HEK293T (cell line): Measurements from ENCODE around the gene SLC47A2.

Experiments
- CTCF ChIA-PET: fragments of 350-600 bp; formaldehyde crosslinking; extraction: SDS; loops from one replicate; lab custom pipeline; 2021; ENCODE audit warnings: antibody characterized with exemption, inconsistent platforms; lab: Yijun Ruan, JAX
- POLR2A ChIA-PET: fragments of 350-600 bp; formaldehyde crosslinking; extraction: SDS; loops from one replicate; lab custom pipeline; 2020; ENCODE audit warnings: antibody characterized with exemption, inconsistent platforms; lab: Yijun Ruan, JAX
- DNase-seq: peaks from one replicate; pipeline ENCODE4 v3.0.0; 2012; ENCODE audit warnings: mixed read lengths; ENCODE audit errors: extremely low spot score
- ARNT ChIP-seq: fragments of 450-650 bp; IDR thresholded peaks from 2 replicates; pipeline ENCODE4 v1.6.1; 2017; ENCODE audit warnings: mild to moderate bottlenecking
- BHLHE40 ChIP-seq: fragments of 450-650 bp; IDR thresholded peaks from 2 replicates; pipeline ENCODE4 v1.6.1; 2016; ENCODE audit warnings: mild to moderate bottlenecking, moderate library complexity, borderline replicate concordance
- CTBP1 ChIP-seq: fragments of 450-650 bp; IDR thresholded peaks from 2 replicates; pipeline ENCODE4 v1.6.1; 2016; ENCODE audit warnings: borderline replicate concordance
- ELF4 ChIP-seq: fragments of 450-650 bp; IDR thresholded peaks from 2 replicates; pipeline ENCODE4 v1.6.1; 2017; ENCODE audit warnings: antibody characterized with exemption
- FOXA1 ChIP-seq: fragments of 450-650 bp; IDR thresholded peaks from 2 replicates; pipeline ENCODE4 v1.6.1; 2016; ENCODE audit warnings: mild to moderate bottlenecking
- FOXK2 ChIP-seq: fragments of 450-650 bp; IDR thresholded peaks from 2 replicates; pipeline ENCODE4 v1.6.1; 2016; ENCODE audit warnings: mild to moderate bottlenecking
- FOXM1 ChIP-seq: fragments of 450-650 bp; IDR thresholded peaks from 2 replicates; pipeline ENCODE4 v1.6.1; 2017; ENCODE audit warnings: mild to moderate bottlenecking, borderline replicate concordance
- HDGF ChIP-seq: fragments of 450-650 bp; IDR thresholded peaks from 2 replicates; pipeline ENCODE4 v1.6.1; 2017; ENCODE audit warnings: antibody characterized with exemption, borderline replicate concordance
- L3MBTL2 ChIP-seq: fragments of 450-650 bp; conservative IDR thresholded peaks from 2 replicates; pipeline ENCODE4 v1.6.1; 2016; ENCODE audit warnings: mild to moderate bottlenecking
- LEF1 ChIP-seq: fragments of 450-650 bp; IDR thresholded peaks from 2 replicates; pipeline ENCODE4 v1.6.1; 2017; ENCODE audit warnings: mild to moderate bottlenecking, borderline replicate concordance
- NFRKB ChIP-seq: fragments of 450-650 bp; IDR thresholded peaks from 2 replicates; pipeline ENCODE4 v1.6.1; 2016; ENCODE audit warnings: mild to moderate bottlenecking, moderate library complexity
- PKNOX1 ChIP-seq: fragments of 450-650 bp; IDR thresholded peaks from 2 replicates; pipeline ENCODE4 v1.6.1; 2016
- SP1 ChIP-seq: fragments of 450-650 bp; IDR thresholded peaks from 2 replicates; pipeline ENCODE4 v1.6.1; 2017
- SUZ12 ChIP-seq: fragments of 450-650 bp; IDR thresholded peaks from 2 replicates; pipeline ENCODE4 v1.6.1; 2016; ENCODE audit warnings: mild to moderate bottlenecking
- TARDBP ChIP-seq: fragments of 450-650 bp; IDR thresholded peaks from 2 replicates; pipeline ENCODE4 v1.6.1; 2016
- ZNF384 ChIP-seq: fragments of 450-650 bp; IDR thresholded peaks from 2 replicates; pipeline ENCODE4 v1.6.1; 2016

Gene SLC47A2

GRCh38 chr17:19656336-19656735 is 60.0 kb downstream of the SLC47A2 start:
- POLR2A ChIA-PET, result interaction anchor here (0.9 to 2.8 kb wide), 3 partner anchors 8 to 279 kb away, joined by 3 to 14 read pairs (median 3); partner anchors contain the start of gene ALDH3A2
- DNase-seq, result no peak

GRCh38 chr17:19654896-19655295 is 61.5 kb downstream of the SLC47A2 start:
- CTCF ChIA-PET, result interaction anchor here (1.5 kb wide), 1 partner anchor 10 kb away, joined by 3 read pairs; no protein-coding TSS in a partner anchor
- POLR2A ChIA-PET, result interaction anchor here (1.0 kb wide), 1 partner anchor 83 kb away, joined by 3 read pairs; no protein-coding TSS in a partner anchor
- no peak for DNase-seq

More at GRCh38 chr17:19656336-19656735, 60.0 kb downstream of the SLC47A2 start:
- CTCF ChIA-PET, result interaction anchor here (1.1 to 1.6 kb wide), 2 partner anchors 15 to 88 kb away, joined by 3 read pairs; no protein-coding TSS in a partner anchor
- TF ChIP-seq PKNOX1 (no peak), ELF4 (no peak), ZNF384 (no peak), HDGF (no peak)

GRCh38 chr17:19654342-19654886 is 62.0 kb downstream of the SLC47A2 start:
- ChIA-PET POLR2A (no interaction called here), CTCF (interaction anchor here (0.5 to 1.5 kb wide), 2 partner anchors 11 to 125 kb away, joined by 3 to 7 read pairs; no protein-coding TSS in a partner anchor)
- TF ChIP-seq LEF1, result no peak
- no peak for TF ChIP-seq PKNOX1
- TF ChIP-seq FOXK2, result no peak
- no peak for TF ChIP-seq NFRKB
- no peak for TF ChIP-seq SUZ12
- no peak for TF ChIP-seq SP1
- no peak for TF ChIP-seq HDGF
- TF ChIP-seq ARNT, result no peak
- no peak for TF ChIP-seq ZNF384
- no peak for TF ChIP-seq FOXA1
- no peak for TF ChIP-seq FOXM1
- no peak for TF ChIP-seq L3MBTL2
- no peak for TF ChIP-seq BHLHE40
- no peak for TF ChIP-seq TARDBP
- no peak for TF ChIP-seq ELF4
- no peak for TF ChIP-seq CTBP1
- DNase-seq, result no peak

More at GRCh38 chr17:19654896-19655295, 61.5 kb downstream of the SLC47A2 start:
- TF ChIP-seq LEF1, result no peak
- TF ChIP-seq SUZ12, result no peak
- TF ChIP-seq ZNF384, result no peak
- TF ChIP-seq FOXK2, result no peak
- TF ChIP-seq PKNOX1, result no peak
- no peak for TF ChIP-seq NFRKB
- no peak for TF ChIP-seq CTBP1
- no peak for TF ChIP-seq SP1
- TF ChIP-seq L3MBTL2, result no peak
- TF ChIP-seq HDGF, result no peak
- no peak for TF ChIP-seq BHLHE40
- TF ChIP-seq FOXA1, result no peak
- no peak for TF ChIP-seq ARNT
- no peak for TF ChIP-seq FOXM1
- TF ChIP-seq ELF4, result no peak
- TF ChIP-seq TARDBP, result no peak

- no peak for DNase-seq
- ChIA-PET CTCF (interaction anchor here (0.8 kb wide), 1 partner anchor 290 kb away, joined by 4 read pairs; the partner anchor contains the start of gene B9D1), POLR2A (interaction anchor here (2.1 kb wide), 1 partner anchor 275 kb away, joined by 4 read pairs; the partner anchor contains the start of gene MAPK7)
- TF ChIP-seq NFRKB, result no peak
- no peak for TF ChIP-seq TARDBP
- no peak for TF ChIP-seq CTBP1
- no peak for TF ChIP-seq ARNT
- no peak for TF ChIP-seq HDGF
- no peak for TF ChIP-seq LEF1
- TF ChIP-seq SUZ12, result no peak
- TF ChIP-seq SP1, result no peak
- no peak for TF ChIP-seq L3MBTL2
- no peak for TF ChIP-seq ZNF384
- TF ChIP-seq BHLHE40, result no peak
- TF ChIP-seq PKNOX1, result no peak
- no peak for TF ChIP-seq ELF4
- TF ChIP-seq FOXA1, result no peak
- no peak for TF ChIP-seq FOXK2
Observed at GRCh38 chr17:19652595-19652994, 63.8 kb downstream of the SLC47A2 start.

- TF ChIP-seq ZNF384, result no peak
- no peak for TF ChIP-seq FOXA1
- no peak for TF ChIP-seq SUZ12
- no peak for DNase-seq
- ChIA-PET POLR2A (interaction anchor here (2.1 kb wide), 1 partner anchor 274 kb away, joined by 4 read pairs; the partner anchor contains the start of gene MAPK7), CTCF (interaction anchor here (0.8 kb wide), 1 partner anchor 289 kb away, joined by 4 read pairs; the partner anchor contains the start of gene B9D1)
Observed at GRCh38 chr17:19651451-19652238, 64.7 kb downstream of the SLC47A2 start.
